Stimulated activated naive CD4-positive, alpha-beta T cell (primary cell): ENCODE results near the gene MICALL1.

ENCODE experiments used
- DNase-seq, 6 experiments: peaks; one replicate each; lab custom pipeline; 2025; lab: John Stamatoyannopoulos, UW

Gene MICALL1

GRCh38 chr22:37906364-37907008 lies 389 bp downstream of the MICALL1 start:
- peak in 3 of 6 experiments; percentile 26 to 47 (median 30) for DNase-seq

- DNase-seq = no peak
These were observed 1.2 kb downstream of the MICALL1 start for GRCh38 chr22:37907036-37907954.

- DNase-seq = no peak
These were observed 3.7 kb downstream of the MICALL1 start for GRCh38 chr22:37909766-37910165.

GRCh38 chr22:37910890-37911672 lies 5.0 kb downstream of the MICALL1 start:
- no peak for DNase-seq

- no peak for DNase-seq
These were observed 5.6 kb downstream of the MICALL1 start for GRCh38 chr22:37911697-37912096.

- no peak for DNase-seq
These were observed 6.1 kb downstream of the MICALL1 start for GRCh38 chr22:37912171-37912570.

GRCh38 chr22:37913233-37913721 lies 7.2 kb downstream of the MICALL1 start:
- DNase-seq = no peak

- no peak for DNase-seq
These were observed 10.2 kb downstream of the MICALL1 start for GRCh38 chr22:37916311-37916710.

- DNase-seq = no peak
These were observed 11.9 kb downstream of the MICALL1 start for GRCh38 chr22:37917874-37918548.

GRCh38 chr22:37918580-37919270 lies 12.6 kb downstream of the MICALL1 start:
- DNase-seq = no peak

GRCh38 chr22:37920126-37920525 lies 14.0 kb downstream of the MICALL1 start:
- DNase-seq = no peak

GRCh38 chr22:37922191-37922590 lies 16.1 kb downstream of the MICALL1 start:
- no peak for DNase-seq

GRCh38 chr22:37923927-37924326 lies 17.8 kb downstream of the MICALL1 start:
- DNase-seq = no peak

GRCh38 chr22:37924386-37925065 lies 18.4 kb downstream of the MICALL1 start:
- no peak for DNase-seq

GRCh38 chr22:37925330-37925729 lies 19.2 kb downstream of the MICALL1 start:
- DNase-seq = no peak

GRCh38 chr22:37925767-37926166 lies 19.7 kb downstream of the MICALL1 start:
- no peak for DNase-seq

- DNase-seq = no peak
These were observed 20.3 kb downstream of the MICALL1 start for GRCh38 chr22:37926358-37926757.

- no peak for DNase-seq
These were observed 20.9 kb downstream of the MICALL1 start for GRCh38 chr22:37926771-37927636.

GRCh38 chr22:37927637-37927936 lies 21.5 kb downstream of the MICALL1 start:
- no peak for DNase-seq

GRCh38 chr22:37929390-37929789 lies 23.3 kb downstream of the MICALL1 start:
- DNase-seq = no peak
